Activated T-cell treated with anti-CD3 and anti-CD28 coated beads, Interleukin-2, amount 50 U/mL, for 1 hour (primary cell): ENCODE data around the gene SIX1.

Source experiments
- DNase-seq: peaks from one replicate; pipeline ENCODE4 v3.0.0-alpha.2; 2020

The SIX1 gene

DNA sequence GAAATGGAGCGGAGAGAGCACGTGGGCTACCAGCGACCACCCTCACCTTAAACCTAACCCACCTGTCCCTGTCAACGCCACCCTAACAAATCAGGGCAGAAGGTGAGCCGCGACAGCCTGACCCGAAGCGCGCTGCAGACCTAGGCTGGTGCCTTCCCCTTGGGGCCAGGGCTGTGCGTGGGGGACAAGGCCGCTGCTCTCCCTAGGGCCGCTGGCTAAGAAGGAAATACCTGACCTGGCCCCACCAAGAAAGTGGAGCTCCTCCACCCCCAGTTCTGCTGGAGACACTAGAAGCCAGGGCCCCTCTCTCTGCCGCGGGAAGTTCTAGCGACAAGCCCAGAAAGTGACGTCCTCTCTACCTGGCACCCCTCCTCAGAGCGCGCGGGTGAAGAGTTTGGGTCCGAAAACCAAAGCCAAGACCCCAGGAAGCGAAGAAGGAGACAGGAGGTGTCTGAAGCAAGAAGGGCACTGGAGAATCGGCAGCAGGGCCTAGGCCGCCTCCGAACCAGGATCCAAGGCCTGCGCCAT lies 7.5 kb downstream of the SIX1 start:
- DNase-seq = no peak

DNA sequence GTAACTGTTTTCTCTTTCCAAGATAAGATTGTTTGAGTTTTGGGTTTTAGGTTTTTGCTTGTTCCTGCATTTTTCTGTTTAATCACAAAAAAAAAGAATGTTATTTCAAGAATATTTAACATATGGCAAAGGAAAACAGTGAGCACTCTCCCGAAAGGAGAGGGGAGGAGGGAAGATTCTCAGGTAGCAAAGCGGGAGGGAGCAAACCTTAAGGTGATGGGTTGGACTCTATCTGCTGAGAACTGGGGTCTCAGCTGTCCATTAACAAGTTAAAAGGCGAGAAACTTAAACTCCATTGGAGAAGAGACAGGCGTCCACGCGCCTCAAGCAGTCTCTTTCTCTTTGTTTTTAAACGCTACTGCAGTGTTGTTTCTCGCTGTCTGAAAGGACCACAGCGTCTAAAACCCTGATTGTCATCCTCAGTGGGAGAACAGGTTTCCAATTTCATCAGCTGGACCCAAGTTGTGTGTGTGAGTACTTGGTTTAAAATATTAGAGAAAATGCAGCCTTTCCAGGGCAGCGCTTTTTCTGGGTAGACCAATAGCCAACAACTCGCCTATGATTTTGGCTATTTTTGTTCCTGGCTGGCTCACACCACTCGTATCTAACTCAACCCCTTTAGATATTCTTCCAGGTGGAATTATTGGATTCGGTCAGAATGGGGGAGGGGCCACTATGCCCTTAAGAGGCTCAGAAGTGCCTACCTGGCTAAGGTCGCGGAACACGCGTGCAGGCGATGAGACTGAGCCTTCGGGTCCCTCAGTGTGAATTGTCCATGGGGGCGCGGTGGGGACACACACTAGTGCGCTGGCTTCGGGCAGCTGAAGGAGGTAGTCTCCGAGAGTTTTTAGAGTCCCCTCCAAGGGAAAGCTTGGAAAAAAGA lies 8.2 kb downstream of the SIX1 start:
- no peak for DNase-seq

DNA sequence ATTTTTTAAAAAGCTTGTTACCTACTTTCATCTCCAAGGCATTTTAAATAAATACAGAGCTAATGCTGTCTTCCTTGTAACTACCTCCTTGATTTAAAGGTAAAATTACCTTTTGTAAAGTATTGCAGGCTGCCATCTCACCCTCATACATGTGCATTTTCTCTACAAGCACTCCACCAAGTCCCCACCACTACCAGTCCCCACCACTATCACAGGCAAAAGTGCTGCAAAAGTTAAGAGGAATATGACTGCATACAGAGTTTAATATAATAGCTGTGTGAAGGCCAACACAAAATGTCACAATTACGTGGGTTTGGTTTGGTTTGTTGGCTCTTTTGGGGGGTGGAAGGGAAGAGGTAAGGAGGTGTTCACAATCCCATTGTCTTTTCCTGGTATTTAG lies 9.6 kb downstream of the SIX1 start:
- DNase-seq = no peak

DNA sequence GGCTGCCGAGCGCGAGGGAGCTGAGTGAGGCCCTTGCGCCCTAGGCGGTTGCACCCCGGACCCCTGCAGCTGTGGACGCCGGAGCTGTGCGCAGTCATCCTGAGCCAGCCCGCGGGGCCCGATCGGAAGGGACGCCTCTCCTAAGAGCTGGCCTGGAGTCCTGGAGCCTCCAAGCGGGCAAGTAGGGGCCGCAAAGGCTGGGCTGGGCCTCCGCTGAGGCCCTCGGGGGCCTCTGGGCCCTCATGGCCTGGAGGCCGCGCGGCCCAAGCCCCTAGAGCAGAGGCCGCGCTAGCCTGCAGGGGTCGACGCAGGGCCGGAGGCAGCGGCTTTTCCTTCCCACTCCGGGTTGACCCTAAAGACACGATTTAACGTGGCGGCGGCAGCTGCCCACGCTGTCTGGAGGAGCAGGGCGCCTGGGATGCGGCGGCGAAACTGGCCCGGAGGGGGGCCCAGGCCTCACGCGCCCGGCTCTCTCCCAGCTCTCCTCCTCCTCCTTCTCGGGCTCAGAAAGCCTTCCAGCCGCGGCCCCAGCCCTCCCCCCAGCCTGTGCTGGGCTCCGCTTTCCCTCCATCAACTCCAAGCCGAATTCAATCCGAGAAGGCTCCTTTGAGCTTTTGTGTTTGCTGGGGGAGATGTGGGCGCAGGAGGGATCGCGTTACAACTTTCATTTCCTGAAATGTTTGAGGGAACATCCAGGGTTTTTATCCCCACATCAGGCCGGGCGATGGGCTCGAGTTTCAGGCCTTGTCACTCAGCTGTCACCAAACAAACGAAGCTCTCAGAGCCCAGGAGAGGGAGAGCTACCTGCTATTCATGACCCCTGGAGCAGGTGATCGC lies 11.6 kb downstream of the SIX1 start:
- no peak for DNase-seq

DNA sequence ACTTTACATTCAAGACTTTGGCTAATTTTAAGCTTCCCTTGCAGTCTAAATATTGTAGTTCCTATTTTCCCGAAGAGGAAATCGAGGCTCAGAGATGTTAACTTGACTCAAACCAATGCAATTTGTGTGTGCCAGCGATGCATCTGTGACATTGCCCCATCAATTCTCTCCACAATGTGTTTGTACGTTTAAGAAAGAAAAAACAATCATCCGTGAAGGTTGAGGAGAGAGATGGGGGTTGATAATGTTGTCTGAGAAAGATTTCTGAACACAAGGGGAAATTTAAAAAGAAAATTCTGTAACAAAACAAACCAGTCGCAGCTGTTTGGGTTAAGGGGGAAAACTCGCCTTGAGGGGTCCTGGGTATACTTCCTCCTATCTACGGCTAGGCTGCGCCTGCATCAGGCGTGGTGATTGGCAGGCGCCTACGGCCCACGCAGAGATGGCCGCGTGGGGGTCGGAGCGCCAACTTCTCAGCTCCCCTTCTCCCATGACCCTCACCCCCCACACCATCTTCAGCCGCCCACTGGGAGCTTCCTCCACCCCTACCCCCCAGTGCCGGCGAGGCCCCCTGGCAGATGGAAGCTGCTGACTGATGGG lies 12.3 kb downstream of the SIX1 start:
- no peak for DNase-seq

DNA sequence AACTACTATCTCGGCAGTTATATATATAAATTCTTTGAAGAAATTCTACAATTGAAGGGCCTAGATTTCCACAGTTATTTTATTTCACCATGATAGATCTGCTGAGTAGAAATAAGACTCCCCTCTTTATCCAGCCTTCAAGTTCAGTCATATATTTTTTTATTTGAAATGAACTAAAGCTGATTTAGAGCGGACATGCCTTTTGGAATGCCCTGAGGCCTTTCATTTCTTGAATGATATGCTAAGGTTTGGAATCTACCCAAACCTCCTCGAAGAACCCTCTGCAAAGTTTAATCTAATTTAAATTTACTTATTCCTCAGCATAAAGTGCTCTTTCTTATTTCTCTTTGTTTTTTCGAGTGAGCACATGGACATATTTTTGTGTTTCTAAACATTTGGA lies 15.1 kb downstream of the SIX1 start:
- no peak for DNase-seq

DNA sequence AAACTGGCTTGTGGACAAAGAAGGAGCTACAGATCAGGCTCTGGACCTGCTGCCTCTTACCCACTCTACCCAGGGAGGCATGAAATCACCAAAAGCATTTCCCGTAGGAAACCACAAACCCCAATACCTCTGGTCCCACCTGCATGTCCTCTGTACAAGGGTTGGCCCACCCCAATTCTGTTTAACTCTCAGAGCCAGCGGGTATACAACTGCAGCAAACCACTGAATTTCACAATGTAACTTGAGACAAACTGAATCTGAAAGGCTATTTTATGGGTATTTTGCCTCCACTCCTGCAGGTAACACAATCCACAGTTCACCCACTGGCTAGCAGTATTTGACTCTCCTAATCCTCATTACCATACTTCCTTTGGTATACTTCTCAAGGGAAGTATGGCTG lies 16.5 kb downstream of the SIX1 start:
- DNase-seq = no peak

DNA sequence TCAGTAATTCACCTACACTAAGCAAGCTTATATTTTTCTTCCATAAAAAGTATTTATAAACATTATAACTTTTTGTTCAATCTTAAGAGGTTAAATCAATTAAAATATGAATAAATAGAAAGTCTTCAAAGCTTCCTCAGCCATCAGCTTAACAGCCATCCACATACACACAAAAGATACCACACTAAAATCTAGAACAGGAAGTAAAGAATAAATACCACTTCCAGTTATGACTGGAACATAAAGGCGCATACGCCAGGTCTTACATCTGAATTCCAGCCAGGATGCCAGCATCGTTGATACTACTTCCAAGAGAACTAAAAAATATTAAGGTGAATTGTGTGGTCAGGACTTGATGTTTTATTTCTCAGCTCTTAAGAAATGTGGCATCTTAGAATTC lies 17.0 kb downstream of the SIX1 start:
- DNase-seq = no peak

DNA sequence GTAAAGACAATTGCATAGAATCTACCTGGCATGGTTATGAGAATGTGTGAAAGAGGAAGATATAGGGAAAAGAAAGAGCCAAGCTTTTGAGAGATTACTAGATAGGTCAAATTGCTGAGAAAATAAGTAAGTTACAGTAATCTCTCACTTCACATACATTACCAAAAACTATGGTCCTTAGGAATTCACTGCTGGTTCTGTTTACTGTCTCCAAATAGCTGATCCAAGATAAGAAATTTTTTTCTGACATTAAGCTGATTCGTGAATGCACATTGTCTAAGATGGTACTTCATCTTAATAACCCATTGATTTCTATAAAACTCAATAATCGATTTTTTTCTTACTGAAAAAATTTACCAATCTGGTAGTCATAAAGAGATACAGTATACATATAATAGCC lies 17.4 kb downstream of the SIX1 start:
- DNase-seq = no peak

DNA sequence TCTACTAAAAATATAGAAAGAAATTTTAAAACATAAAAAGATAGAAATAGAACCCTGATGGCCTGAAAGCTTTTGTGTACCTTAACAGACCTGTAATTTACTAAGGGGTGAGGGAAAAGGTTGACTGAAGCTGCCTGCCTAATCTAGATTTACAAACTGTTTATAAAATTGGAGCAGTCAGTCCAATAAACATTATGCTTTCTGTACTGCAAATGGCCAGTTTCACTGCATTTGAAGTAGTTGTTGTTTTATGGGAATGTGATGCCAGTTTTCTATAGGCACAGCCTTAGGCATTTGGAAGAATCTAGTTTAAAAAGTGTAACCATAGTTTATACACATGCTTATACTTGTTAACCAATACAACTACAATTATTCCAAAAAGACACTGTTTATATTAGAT lies 19.1 kb downstream of the SIX1 start:
- DNase-seq = no peak

DNA sequence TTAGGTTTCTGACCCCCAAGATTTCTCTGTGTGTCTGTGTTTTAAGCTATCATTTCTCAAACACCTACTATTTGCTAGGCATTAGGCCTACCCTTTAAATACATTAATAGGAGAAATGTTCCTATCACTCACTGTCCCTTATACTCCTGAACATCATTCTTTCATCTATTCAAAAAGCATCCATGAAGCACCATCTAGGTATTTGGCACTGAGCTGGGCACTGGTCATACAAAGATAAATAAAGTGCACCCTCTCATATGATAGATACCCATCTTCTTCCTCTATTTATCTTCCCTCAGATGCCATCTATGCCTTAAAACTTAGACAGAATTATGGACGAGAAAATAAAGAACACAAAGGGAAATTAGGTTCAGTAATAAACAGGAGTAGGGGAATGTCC lies 20.4 kb downstream of the SIX1 start:
- DNase-seq = no peak

DNA sequence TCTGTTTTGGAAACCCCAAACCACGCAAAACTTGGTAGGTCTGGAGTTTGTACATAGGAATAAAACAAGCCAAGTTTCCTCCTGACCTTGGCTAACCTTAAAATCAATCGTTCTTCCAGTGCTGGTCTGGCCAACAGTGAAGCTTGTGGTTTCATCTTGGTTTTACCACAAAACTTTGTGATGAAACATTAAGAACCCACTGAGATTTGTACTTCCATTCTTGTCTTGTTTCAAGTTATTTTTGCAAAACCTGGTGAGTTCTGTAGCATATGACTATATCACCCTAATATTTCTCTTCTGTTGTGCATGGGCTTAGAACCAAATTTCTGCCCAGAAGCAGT lies 26.4 kb downstream of the SIX1 start:
- DNase-seq = no peak

DNA sequence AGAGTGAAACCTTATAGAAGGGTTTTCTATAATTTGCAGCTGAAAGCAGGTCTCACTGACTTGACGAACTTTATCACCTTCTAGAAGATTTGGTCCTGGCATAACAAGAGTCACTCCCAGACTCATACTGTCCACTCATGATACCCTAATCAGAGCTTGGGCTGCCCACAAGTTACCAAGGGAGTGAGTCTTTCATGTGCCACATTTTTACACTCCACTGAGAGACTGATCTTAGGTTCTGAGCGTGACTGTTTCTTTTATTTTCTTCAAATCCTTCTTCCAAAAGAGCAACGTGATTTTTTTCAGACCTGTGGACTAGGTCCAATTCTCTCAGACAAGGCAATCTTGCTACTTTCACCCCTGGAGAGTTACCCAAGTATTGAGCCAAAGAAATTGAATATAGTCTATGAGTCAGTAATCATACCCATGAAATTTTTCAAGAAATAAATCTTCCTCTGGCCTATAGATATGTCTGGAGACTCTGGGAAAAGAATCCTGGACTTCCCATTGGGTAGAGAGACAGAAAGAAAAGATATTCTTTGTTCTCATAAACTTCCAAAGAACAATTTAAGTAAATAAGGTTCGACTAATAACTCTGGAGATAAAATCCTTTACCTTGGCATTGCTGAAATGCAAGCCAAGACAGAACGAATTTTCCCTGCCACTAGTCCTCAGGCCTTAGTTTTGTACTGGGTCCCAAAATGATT lies 26.9 kb downstream of the SIX1 start:
- DNase-seq = no peak

DNA sequence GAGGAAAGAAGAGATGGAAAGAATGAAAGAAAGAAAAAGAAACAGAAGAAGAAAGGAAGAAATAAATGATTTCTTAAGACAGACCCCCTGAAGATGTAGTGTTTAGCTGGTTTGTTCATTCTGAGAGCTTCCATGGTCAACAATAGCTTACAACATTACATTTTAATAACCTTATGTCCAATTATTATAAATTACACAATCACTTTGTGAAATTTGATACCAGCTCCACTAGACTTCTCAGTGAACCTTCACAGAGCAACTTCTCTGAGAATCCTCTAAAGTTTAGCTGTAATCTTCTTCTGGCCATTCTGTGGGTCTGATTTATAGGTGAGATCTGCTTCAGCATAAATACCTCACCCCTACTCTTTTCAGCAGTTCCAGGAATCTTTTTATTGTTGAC lies 27.9 kb downstream of the SIX1 start:
- no peak for DNase-seq

DNA sequence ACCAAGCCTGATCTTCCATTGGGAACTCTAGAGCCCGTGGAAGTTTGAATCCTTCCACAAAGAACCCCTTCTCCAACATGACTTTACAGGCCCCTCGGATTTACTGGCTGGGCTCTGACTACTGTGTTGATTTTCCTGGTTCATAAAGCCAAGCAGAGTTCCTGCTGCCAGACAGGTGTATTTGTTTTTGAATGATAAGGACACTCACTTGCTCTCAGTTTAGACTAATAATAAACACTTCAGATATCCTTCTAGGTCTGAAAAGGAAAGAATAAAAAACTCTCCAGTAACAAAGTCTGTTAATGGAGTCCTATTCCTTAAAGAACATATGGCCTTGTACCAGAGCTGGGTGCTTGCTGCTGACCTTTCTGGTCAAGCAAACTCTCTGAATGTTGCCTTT lies 31.0 kb downstream of the SIX1 start:
- DNase-seq = no peak

DNA sequence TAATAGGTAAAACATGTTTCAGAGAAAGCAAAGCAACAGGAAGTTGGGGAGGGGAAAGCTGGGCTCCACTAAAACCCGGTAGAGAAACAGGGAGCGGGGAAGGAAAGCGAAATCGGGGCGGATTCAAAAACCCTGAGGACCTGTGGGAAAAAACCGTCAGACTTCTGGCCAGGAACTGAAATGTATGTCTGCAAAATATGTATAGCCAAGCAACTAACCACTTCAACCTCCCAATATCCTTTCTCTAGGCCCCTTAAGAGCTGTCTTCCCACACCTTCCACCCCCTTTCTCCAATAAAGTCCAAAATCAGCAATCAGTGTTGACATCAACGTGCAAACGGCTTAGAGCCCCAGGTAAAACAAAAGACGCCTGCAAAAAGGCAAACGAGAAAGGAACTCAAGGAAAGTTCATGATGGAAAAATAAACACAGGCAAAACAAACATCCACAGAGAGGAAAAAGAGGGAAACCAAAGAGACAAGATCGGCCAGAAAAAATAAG lies 32.8 kb downstream of the SIX1 start:
- no peak for DNase-seq

DNA sequence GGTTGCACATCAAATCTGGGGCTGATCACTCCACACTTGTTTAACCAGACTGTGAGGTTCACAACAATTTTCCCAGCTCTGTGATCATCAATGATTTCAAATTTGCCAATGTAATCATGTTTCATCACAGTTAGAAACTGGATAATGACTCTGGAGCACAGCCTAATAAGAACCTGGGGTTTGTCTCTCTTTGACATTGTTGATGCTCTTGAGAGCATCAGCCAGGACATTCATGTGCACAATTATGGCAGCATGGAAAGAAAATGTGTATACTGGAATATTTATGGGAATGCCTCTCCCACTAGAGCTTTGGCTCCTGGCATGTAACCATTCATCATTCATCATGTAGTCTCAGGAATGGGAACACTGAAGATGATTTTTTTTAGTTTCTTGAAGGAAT lies 47.0 kb downstream of the SIX1 start:
- no peak for DNase-seq

DNA sequence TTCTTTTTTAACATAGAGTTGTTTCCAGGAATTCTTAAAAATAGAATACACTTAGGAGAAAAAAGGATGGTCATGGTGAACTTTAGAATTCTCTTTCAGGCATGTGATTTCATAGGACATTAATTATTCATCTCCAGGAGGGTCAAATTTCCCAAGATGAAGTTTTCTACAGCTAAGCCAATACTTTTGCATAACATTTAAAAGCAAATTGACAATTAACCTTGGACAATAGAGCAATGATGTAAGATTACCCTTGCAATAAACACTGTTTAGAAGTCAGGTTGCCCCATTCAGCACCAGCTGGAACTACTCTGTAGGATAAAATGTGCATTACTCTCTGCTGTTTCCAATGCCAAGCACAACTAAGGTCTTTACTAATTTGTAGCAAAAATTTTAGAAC lies 49.5 kb downstream of the SIX1 start:
- no peak for DNase-seq

DNA sequence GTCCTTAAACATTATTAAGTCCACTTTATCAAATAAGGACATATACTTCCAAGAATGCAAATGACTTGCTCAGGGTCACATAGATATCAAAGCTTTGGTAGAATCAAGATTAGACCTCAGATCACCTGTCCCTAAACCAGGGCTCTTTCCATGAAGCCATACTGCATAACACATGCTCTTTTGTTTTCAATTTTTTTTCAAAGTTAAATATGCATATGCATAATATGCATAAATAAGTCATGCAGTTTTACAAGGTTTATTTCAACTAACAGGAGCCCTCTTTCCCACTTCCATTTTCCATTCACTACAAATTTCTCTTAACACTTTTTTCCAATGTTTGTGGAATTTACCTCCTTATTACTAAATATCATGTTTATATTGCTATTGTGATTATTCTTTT lies 53.1 kb downstream of the SIX1 start:
- no peak for DNase-seq

DNA sequence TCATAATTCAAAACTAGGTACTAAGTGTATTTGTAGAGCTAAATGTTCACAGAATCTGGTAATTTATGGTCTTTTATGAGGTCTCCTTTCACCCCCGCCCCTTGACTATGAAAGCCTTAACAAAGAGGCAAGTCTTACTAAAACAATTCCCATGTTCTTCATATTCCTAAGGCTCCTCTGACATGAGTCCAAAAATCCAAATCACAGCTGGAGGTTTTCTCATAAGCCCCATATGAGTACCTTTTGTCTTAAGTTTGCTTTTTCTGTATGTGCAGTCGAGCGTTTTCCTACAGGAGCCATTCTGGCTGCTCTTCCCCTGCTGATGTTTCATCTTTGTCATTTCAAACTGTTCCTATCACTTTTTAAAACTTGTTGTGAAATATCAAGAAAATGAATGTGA lies 55.2 kb downstream of the SIX1 start:
- DNase-seq = no peak
